ELF-1 (cell line): Measurements from ENCODE around the gene CHRNA4.

ENCODE experiments used
- DNase-seq: peaks from one replicate; pipeline ENCODE4 v3.0.0-alpha.2; 2016; ENCODE audit warnings: low read depth, low spot score

The CHRNA4 gene

DNA sequence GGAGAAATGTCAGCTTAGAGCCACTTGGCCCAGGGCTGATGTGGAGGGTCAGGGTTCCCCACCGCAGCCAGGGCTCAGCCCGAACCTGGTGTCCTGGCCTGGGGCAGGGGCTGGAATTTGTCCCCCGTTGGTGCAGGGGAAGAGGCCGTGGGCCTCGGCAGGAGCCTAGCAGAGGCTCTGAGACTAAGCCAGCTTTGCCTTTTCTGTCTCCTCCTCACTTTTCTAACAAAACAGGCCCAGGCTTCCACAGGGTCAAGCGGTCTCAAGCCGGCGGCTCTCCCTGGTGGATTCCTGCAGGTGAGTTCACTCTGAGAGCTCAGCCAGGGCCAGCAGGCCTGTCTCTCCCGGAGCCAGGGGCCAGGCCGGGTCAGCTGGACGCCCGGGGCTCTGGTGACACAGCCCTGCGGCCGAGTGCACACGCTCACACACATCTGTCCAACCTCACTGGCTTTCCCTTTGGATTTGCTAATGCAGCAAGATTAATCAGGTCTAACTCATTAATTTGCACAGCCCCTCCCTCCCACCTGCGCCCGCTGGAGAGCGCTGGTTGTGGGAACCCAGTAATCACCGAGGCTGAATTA is 2.9 kb upstream of the CHRNA4 start:
- no peak for DNase-seq

DNA sequence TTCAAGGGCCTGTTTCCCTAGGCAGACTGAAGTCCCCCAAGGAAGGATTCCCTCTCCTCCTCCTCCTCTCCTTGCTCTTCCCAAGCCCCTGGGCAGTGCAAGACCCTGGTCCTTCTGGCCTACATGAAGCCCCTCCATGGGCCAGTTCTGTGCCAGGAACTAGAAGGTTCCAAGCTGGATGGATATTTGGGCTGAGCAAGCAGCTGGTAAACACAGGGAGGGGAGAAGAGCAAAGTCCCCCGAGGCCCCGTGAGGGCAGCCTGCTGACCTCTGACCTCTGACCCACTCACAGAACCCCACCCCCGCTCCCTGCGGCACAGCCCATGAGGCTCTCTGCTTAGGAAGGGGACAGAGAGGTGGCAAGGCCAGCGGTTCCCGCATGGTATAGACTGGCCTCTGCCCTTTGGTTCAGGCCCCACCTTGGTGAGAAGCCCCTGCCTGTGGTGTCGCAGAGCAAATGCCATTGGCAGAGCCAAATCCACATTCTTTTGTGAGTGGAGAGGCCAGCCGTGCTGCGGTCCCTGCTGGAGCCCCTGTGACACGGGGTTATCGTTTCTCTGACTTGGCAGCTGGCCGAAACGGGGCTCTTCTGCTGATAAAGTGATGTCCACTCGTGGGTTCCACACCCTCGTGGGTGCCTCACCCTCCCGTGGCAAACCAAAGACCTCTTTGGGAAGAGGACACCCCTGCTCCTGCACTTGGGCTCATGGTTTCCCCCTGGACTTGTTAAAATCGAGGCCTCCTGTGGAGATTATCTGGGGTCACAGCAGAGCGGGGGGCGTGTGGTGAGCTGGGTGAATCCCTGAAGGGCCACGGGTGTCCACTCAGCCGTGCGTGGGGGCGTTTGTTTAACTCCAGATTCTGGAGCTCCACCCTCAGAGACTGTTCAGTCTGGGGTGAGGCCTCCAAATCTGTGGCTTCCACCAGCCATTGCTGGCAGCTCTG is 2.1 kb upstream of the CHRNA4 start:
- peak; percentile 42 for DNase-seq

DNA sequence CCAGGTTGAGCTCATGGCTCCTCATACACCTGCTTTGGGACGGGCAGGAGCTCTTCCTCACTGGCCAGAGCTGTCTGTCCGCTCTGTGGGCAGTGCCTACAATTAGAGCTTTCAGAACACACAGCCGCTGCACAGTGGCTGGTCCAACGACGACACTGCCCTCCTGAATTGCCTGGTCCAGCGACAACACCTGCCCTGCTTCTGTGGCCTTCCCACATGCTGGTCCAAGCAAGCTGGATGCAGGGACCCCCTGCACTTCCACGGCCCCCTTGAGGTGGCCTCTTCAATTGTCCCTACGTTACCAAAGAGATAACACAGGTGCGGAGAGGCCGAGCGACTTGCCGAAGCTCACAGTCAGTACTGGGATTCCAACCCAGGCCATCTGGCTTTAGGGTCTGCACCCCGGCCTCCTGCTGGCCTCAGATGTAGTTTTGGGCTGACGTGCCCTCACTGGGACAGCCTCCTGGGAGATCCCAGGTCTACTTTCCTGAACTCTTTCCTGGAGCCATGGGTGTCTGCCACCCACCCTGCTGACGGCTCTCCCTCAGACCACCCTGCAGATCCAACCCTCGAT is 1.4 kb upstream of the CHRNA4 start:
- DNase-seq: no peak

DNA sequence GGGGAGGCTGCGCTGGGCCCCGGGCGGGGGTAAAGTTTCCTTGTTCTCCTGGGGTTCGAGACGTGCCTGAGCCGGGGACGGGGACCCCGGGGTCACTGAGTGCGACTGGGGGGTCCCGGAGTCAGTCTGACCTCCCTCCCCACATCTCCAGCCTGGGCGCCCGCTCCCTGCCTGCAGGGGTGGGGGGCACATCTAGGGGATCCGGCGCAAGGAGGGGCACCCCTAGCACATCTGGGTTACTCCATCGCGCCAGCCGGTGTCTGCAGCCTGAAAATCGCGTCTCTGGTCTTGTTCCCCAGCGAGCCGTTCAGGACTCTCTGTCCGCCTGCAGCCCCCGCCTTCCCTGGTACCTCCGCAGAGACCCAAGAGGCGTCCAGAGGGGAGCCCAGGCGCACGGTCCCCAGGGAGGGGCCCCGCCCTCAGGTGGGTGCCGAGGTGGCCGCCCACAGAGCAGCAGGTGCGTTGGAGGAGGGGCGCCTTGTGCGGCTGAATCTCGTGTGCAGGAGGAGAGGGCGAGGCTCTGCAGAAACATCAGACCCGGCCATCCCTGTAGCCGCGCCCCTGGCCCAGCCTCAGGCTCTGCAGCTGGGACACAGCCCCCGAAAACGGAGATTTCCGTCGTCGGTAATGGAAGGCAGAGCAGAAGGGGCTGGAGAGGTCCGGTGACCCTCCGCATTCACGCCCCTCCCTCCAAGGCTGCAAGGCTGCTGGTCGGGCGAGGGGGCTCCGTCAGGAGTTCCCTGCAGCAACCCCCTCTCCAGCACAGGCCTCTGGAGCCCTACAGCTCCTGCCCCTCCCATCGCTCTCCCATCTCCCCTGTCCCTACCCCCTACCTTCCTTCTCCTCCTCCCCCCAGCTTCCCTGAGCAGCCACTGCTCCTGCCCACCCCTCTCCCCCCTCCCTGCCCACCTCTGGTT is 628 bp upstream of the CHRNA4 start:
- DNase-seq: no peak

DNA sequence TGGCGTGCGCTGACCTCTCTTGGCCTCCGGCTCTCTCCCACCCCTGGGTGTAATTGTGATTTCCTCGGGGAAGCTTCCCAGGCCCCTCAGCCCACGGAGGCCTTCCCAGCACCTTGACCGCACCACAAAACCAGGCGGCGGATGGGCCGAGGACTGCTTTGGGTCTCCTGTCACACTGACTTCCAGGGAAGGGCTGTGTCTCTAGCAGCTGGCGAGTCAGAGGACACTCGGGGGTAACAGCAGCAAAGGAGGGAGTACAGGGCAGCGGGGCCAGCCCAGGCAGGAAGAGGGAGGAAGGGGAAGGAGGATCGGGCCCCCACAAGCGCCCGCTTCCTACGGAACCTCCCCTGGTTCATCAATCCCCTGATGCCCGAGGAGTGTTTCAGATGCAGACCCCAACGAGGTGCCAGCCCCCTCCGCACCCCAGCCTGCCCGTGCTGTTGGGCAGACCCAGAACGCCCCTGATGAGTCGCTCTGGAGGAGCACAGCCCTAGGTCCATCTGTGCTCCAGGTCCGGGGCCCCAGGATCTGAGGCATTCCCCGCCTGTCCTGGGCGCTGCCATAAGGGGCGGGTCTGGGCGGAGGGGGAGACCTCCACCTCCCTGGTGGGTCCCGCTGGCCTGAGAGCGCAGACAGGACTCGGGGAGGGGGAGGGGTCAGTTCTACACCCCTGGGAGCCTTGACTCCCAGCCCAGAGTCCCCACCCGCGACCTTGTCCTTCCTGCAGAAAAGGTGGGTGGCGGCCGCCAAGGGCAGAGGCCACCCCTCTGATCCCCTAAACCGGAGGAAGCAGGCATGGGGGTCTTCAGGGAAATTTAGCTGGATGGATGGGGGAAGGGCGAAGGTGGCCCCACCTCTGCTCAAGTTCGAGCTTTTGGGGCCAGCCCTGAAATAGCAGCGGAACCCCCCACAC is 956 bp downstream of the CHRNA4 start:
- no peak for DNase-seq

DNA sequence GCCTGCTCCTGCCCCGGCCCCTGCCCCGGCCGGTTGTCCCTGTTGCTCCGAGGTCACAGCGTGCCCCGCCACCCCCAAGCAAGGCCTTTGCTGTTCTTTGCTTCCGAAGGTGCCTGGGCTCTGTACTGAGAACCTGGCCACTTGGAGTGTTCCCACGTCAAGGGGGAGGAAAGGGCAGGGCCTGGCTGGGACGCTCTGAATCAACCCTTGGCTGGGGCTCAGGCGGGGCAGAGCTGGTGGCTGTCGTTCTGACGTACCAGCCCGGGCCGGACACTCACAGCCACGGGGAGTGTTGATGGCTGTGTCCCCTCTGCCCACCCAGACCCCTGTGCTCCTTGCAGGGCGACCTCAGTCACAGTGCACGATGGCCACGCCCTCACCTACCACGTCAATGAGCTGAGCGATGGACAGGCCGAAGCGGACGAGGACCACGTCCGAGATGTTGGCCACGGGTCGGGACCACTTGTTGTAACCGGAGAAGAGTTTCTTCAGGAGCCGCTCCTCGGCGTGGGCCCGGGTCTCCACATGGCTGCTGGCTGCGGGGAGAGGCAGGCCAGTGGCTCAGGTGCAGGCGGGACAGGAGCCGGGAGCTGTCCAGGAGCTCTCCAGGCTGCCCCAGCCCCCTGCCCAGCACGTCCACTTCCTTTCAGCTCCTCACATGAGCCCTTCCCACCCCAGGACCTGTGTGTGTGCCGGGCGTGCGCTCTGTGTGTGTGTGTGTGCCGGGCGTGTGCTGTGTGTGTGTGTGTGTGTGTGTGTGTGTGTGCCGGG is 1.8 kb downstream of the CHRNA4 start:
- no peak for DNase-seq

DNA sequence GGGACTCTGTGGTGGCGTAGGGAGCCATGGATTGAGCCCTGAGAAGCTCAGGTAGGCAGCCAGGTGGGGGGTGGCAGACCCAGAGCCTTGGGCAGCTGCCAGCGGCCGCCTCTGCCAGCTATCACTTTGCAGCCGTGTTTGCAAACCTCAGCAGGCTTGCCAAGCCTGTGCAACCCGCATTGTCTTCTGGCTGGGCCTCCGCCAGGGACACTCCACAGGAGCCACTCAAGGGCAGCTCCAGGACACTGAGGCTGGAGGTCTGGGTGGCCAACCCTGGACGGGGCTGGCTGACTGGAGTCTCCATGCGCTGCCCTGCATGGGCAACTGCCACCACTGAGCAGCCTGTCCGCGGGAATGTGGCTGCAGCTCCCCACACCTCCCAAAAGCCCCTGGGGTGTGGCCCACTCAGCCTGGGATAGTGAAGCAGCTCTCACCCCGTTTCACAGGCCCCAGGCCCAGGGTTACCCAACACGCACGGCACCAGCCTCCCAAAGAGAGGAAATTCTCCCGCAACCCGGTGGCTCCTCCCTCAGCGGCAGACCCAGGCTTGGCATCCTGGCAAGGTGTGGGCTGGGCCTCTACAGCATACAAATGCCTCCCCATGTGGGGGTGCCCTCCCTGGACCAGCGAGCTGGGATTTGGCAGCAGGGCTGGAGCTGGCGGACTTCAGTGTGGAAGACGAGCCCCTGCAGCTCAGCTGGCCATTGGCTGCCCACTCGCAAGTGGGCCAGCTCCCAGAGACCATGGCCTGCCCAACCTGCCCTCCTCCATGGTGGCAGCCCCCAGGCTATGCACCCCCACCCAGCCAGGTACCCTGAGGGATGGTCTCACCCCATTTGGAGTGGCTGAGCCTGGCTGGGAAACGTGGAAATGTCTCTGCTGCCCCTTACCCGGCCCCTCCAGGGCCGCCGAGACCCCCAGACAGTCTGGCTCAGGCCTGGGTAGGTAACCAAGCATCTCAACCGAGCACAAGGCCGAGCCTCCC is 2.9 kb downstream of the CHRNA4 start:
- DNase-seq: no peak

DNA sequence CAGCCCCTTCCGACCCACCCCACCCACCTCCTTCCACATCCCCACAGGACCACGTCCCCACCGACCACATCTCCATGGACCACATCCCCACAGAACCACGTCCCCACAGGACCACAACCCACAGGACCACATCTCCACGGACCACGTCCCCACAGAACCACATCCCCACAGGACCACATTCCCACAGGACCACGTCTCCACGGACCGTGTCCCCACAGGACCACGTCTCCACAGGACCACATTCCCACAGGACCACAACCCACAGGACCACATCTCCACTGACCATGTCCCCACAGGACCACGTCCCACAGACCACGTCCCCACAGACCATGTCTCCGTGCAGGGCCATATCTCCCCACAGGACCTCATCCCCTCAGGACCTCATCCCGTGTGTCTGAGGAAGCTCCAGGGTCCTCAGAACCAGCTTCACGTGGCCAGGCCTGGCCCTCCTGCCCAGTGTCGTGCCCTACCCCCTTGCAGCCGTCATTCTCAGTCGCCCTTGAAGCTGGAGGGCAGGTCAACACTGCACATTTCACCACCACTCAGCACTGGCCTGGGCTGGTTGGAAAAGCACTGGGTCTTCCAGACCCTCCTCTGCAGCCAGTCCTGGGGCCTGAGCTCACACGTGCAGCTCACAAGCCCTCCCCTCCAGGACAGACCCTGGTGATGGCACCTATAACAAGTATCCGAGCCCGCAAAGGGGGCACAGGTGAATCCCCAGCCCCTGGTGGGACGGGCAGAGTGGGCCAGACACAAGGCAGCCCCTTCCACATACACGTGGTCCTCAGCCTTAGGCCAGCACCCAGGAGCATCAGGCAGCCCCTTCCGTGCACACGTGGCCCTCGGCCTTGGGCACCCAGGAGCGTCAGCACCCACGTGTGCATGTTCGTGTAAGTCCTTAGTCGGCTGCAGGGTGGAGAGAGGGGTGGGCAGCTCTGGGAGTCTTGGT is 3.9 kb downstream of the CHRNA4 start:
- no peak for DNase-seq

DNA sequence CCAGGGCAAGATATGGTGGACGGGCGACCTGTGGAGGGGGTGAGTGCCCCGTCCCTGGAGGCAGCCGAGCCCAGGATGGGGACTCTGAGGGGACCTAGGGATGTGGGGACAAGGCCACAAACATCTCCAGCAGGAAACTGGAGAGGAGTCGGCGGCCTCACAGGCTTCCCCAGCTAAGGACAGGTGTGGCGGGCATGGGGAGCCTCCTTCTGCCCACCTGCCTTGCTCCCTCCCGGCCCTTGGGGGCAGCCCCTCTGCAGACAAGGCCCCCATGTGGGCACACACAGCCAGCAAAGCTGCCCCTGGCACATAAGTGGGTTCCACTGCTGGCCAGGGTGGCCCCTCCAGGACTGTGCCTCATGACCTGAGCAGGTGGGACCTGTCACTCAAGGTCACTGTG is 4.6 kb downstream of the CHRNA4 start:
- no peak for DNase-seq

DNA sequence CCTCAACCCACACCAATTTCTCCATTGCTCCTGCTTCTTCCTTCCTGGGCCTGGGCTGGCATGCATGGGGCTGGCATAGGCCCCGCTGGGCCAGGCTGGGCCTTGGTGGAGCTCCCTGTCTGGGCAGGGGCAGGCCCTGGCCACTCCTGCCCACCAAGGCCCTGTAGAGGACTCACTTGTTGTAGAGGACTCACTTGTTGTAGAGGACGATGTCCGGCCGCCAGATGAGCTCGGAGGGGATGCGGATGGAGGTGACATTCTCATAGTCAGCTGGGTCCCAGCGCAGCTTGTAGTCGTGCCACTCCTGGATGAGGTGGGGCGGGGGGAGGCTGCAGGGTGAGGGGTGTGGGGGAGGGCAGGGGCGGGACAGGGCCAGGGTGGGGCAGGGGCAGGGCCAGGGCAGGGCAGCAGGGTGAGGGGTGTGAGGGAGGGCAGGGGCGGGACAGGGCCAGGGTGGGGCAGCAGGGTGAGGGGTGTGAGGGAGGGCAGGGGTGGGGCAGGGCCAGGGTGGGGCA is 5.3 kb downstream of the CHRNA4 start:
- no peak for DNase-seq

DNA sequence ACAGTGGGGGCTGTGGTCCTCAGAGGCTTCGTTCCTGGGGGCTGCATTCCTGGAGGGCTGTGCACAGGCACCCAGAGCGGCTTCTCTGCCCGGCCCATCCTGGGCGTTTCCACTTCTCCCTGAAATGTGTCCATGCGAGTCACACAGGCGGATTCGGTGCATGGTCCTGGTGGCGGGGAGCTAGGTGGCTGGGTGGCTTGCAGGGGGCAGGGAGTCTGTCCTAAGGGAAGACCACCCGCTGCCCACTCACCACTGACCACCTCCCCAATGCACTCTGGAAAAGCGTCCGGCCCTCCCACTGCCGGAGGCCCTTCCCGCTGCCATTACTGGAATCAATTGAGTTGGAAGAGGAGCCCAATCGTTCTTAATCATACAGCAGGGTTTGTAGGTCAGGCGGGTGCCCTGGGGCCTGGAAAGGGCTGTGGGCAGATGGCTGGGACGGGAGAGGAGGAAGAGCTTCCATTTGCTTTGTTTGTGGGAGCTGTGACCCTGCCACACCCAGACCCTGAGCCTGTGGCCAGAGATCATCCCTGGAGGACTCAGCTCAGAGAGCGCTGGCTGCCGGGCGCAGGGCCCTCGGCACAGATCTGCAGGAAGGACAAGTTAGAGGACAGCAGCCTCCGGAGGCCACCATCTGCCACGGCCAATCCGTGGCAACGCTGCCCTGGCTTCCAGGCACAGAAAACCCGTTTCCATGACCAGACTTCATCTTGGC is 6.4 kb downstream of the CHRNA4 start:
- DNase-seq: no peak

DNA sequence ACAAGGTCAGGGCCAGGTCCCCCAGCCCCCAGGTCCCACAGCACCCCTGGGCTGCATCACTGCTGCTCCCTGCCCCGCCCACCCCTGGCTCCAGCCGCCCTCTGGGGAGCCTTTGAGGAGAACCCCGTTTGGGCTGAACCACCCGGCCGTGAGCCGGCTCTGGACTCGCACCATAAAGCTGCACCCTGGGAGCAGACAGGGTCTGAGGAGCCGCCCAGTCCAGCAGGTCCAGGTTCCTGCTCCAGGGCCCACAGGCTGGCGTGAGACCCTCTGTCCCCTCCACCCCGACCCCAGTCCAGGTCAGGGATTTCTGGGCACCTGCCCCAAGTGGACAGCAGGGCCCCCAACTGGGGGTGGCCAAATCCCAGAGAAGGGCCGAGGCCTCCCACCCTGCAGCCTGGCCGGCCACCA is 8.3 kb downstream of the CHRNA4 start:
- no peak for DNase-seq

DNA sequence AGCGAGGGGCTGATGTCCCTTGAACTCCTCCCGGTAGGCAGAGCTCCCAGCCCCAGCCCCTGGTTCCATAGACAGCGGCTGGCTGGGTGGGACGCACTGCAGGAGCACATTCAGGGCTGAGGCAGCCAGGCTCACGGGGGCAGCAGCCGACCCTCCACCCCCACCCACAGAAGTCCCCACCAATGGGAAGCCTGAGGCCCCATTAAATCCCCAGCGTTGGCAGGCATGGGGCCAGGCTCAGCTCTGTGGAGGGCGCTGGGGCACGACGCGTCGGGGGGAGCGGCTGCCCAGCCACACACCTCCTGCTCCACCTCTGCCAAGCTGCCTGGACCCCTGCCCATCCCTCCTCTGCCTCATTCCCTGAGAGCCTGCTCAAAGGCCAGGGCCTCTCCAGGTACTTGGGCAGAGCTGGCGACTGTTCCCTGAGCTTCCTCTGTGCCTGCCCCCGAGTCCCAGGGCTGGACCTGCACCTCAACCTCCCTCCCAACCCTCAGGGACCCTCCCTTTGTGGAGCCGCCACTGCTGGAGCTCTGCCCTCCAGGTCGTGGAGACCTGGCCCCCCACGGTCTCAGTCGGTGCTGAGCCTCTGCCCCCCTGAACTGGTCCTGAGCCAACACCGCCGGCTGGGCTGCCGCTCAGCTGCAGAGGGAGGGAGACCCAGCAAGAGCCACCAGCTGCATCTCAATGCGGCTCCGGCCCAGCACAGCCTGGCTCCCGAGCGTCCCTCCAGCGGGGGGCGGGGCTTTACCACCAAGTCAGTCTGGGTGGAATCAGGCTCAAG is 9.1 kb downstream of the CHRNA4 start:
- peak; percentile 75 for DNase-seq

DNA sequence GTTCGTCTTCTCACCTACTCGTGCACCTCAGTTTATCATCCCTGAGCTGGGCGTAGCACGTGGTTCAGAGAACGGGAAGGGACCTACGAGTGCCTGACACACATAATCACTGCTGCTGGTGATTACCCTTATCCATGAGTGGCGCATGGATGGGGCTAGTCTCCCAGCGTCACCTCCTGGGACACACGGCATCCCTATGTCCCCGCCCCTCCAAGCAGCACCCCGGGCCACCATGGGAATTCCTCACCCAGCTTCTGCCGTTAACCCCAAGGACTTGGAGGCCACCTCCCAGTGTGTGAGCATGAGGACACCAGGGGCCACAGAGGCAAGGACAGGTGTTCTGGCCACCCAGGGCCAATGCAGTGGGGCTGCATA is 9.8 kb downstream of the CHRNA4 start:
- no peak for DNase-seq

DNA sequence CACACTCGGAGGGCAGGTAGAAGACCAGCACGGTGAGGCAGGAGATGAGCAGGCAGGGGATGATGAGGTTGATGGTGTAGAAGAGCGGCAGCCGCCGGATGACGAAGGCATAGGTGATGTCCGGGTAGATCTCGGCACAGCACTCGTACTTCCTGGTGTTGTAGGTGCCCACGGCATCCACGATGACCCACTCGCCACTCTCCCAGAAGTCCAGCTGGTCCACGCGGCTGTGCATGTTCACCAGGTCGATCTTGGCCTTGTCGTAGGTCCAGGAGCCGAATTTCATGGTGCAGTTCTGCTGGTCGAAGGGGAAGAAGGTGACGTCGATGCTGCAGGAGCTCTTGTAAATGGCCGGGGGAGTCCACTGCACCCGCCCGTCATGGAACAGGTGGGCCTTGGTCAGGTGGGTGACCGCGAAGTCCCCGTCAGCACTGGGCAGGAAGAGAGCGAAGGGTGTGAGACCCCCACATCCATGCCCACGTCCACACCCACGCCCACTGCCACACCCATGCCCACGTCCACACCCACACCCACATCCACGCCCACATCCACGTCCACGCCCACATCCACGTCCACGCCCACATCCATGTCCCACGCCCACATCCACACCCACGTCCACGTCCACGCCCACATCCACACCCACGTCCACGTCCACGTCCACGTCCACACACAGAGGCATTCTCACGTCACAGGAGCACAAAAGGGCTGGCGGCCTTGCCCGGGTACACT is 10.4 kb downstream of the CHRNA4 start:
- DNase-seq: no peak
